HG02840 (cell line): ENCODE results near the gene PHLDB1.

Experiments
- ATAC-seq: cut with Tn5 transposase; IDR thresholded peaks from one replicate; pipeline ENCODE4 v1.9.1; 2021; ENCODE audit warnings: mild to moderate bottlenecking, moderate library complexity, moderate number of reproducible peaks; ENCODE audit not compliant: unreplicated experiment, low FRiP score

PHLDB1 gene

DNA sequence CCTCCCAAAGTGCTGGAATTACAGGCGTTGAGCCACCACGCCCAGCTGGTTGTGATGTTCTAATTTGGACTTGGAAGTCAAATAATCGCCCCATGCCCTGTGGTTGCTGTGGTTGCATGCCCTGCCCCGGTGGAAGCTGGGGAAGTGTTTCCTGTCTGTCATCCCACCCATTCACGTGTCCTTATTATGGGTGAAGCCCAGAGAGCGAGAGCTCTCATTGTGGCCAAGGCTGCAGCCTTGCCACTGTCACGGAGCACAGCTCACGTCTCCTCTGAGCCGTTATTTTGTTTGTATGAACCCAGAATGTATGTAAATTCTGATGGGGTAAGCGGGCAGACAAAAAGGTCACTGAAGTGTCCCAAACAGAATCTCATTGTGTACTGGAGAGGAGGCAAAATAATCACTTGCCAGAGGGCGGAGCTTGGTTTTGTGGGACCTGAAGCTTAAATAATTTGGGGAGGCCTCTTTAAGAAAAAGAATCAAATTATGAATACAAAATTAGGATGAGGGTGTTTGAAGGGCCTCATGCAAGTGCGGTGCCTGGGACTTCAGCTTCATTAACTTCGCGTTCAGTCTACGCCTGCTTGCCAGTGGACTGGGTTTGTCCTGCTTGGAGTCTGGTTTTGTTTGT, 97.8 kb downstream of the PHLDB1 start:
- no peak for ATAC-seq

DNA sequence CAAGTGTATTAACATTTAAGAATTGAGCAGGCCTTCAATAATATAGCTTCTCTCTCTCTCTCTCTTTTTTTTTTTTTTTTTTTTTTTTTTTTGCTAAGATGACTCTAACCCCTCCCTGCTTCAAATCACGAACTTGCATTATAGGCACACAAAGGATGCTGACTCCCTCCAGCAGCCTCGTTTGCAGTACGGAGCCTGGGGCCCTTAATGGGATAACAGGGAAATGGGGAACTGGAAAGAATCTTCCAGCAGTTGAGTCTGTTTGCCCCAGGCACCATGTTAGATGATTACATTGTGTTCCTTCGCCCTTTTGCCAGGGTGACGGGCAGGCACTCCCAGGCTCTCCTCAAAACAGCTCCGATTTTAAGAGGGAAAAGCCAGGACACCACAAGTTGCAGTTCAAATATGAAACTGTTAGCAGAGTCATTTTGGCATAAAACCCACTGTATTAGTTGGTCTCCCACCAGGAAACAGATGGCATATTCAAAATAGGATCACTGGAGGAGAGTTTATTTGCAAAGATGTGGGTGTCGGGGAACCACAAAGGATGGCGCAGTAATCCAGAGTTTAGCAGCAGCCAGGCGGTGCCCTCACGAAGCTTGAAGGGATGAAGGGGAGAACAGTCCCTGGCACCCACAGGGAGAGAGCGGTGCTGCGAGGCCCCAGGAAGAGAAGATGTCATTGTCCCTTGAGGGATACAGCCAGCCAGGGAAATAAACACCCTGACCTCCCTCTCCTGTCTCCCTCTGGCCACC, 98.6 kb downstream of the PHLDB1 start:
- no peak for ATAC-seq

DNA sequence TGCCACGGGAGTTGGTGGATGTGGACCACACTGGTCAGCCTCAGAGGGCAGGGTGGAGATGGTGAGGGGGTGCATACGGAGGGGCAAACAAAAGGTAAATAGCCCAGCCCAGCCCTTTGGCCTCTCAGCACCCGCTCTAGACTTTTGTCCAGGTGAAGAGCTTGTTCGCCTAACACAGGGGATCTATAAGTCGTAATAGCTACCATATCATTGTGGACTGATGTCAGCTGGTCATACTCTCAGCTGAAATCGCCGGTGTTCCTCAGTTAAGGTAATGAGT, 99.1 kb downstream of the PHLDB1 start:
- ATAC-seq = no peak
